Uterus (tissue), 2 donors: ENCODE measurements around the gene CLEC5A.

Experiments
- POLR2A ChIP-seq, 2 donors: fragments of 450-650 bp; IDR thresholded peaks; one replicate each; pipeline ENCODE4 v1.6.1; 2016; ENCODE audit warnings: antibody characterized with exemption in 2 of 2, mild to moderate bottlenecking in 1 of 2, moderate library complexity in 1 of 2
- TF ChIP-seq, protein P1 (sequence below), 4 experiments: fragments of 200-600 bp in 2 of 4; fragments of 450-650 bp in 2 of 4; sonication (generic) in 2 of 4; IDR thresholded peaks; one replicate each; pipeline ENCODE4 v1.5.1; 2016 to 2019; ENCODE audit warnings: antibody characterized with exemption in 4 of 4, mild to moderate bottlenecking in 2 of 4, moderate library complexity in 1 of 4

DNA sequence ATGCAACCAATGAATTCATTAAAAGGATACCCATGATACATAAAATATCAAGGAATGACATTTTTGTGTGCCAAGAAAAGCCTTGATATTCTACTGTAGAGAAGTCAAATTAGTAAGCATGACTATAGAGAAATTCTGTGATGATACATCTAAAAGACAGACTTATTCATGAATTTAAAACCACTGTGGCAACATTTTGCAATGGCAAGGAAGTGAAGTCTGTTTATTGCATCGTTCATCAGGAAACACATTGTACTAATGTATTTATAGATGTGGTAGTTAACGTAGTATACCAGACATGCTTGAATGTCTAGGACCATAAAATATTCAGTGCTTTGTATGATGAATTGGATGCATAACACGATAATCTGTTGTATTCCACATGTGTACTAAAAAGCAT, 9.3 kb upstream of the CLEC5A start:
- TF ChIP-seq, protein P1, sequence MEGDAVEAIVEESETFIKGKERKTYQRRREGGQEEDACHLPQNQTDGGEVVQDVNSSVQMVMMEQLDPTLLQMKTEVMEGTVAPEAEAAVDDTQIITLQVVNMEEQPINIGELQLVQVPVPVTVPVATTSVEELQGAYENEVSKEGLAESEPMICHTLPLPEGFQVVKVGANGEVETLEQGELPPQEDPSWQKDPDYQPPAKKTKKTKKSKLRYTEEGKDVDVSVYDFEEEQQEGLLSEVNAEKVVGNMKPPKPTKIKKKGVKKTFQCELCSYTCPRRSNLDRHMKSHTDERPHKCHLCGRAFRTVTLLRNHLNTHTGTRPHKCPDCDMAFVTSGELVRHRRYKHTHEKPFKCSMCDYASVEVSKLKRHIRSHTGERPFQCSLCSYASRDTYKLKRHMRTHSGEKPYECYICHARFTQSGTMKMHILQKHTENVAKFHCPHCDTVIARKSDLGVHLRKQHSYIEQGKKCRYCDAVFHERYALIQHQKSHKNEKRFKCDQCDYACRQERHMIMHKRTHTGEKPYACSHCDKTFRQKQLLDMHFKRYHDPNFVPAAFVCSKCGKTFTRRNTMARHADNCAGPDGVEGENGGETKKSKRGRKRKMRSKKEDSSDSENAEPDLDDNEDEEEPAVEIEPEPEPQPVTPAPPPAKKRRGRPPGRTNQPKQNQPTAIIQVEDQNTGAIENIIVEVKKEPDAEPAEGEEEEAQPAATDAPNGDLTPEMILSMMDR (IDR thresholded peaks at IDR 0.05): no peak
- no peak for TF ChIP-seq POLR2A (IDR thresholded peaks at IDR 0.05)
